NCI-H524 treated with DMSO at 0.1 percent for 48 hours (cell line): ENCODE data around the gene EXOC2.
"Not testable (repeated sequence)": the region's sequence is repeated elsewhere in the genome, so short reads cannot be mapped to it uniquely, and the experiment has no call there.

Experiments
- DNase-seq: peaks from one replicate; lab custom pipeline; 2025; lab: John Stamatoyannopoulos, UW

Gene EXOC2

GRCh38 chr6:709471-710056 lies 16.6 kb upstream of the EXOC2 start:
- no peak for DNase-seq

DNA sequence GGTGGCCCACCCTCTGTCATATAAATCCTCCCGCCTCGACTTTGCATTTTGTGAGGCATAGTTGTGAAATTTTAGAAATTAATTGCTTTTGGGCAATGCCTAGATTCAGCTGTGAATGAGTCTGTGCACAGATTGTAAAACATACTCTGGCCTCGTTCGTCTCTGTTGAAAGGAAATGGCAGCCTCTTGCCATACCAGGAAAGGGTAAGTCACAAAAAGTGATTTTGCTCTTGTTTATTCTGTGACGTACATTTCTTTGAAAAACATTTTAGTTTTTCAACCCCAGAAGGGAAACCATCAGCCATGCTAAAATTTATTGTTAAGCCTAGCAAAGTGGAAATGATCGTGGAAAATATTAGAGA lies 15.3 kb upstream of the EXOC2 start:
- no peak for DNase-seq

DNA sequence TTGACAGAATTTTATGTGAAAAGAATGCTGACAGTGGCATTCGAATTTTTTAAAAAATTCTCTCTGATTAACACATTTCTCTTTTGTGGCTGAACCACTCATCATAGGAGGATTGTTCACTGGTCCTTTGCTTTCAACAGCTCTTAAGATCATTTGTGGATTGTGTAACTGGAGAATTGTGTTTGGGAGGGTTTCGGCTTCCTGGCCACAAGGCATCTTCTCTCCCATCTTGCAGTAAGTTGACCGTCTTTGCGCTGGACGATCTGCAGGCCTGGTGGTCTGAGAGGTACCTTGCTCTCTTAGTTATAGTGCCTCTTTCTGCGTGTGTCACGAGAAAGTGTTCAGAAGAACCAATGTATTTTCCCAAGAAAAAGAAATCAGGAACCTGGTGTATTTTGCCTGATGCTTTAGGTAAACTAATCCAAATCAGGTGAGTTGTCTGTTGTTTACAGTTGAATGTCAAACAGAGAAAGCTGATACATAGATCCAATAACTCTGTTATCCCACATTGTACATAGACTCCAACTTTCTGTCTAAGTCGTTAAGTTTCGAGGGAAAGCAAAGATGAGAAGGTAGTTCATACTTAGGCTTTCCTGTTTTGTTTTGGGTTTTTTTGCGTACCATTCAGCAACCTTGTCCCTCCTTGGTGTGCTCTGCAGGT lies 14.8 kb upstream of the EXOC2 start:
- DNase-seq: no peak

- DNase-seq: no peak
These were observed 14.0 kb upstream of the EXOC2 start for GRCh38 chr6:706819-707381.

DNA sequence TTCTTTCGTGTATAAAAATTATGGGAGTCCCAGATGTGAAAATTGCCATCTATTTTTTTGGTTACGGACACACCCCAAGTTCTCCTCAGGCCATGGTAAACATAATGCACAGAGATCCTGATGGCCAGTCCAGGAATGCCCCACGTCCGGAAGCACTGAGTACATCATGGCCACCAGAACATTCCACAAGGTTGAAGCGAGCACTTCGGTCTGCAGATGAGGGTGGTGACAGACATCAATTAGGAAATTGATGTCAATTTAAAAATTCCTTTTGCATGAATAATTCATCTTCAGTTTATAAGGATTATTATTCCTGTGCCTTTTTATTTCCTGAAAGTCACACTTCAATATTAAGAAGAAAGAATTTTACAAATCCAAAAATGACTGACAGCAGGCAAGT lies 13.2 kb upstream of the EXOC2 start:
- no peak for DNase-seq

GRCh38 chr6:705047-705446 lies 12.1 kb upstream of the EXOC2 start:
- no peak for DNase-seq

DNA sequence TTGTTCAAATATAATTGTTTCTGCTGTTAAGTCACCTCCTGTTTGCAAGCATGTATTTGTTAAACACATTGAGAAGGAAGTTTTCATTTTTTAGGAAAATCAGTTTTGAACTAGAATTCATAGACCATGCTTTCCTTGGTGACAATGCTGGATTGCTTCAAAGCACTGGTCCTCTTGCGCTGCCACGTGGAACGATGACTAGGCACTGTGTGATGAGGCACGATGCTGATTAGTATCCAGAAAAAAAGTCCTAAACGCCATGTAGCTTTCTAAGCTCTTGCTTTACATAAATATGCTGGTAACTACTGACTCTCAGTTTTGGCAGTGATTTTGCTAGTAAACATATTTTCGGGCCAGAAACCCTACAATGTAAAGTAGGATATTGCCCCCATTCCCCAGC lies 11.1 kb upstream of the EXOC2 start:
- no peak for DNase-seq

DNA sequence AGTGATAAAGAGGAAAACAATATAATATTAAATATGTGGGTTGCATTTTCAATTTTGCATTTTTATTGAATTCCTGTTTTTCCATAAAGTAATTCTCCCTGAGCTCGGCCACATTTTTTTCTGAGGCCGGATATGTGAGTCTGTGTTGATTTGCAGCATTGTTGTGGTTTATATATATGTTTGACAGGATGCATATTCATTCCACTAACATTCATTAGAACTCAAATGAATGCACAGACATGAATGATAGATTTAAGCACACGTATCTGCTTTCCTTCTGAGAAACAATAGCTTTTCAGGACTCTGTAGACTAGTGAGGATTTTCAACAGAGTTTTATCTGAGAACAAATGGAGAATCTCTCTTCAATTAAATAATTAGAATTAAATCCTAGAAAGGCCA lies 10.6 kb upstream of the EXOC2 start:
- no peak for DNase-seq

DNA sequence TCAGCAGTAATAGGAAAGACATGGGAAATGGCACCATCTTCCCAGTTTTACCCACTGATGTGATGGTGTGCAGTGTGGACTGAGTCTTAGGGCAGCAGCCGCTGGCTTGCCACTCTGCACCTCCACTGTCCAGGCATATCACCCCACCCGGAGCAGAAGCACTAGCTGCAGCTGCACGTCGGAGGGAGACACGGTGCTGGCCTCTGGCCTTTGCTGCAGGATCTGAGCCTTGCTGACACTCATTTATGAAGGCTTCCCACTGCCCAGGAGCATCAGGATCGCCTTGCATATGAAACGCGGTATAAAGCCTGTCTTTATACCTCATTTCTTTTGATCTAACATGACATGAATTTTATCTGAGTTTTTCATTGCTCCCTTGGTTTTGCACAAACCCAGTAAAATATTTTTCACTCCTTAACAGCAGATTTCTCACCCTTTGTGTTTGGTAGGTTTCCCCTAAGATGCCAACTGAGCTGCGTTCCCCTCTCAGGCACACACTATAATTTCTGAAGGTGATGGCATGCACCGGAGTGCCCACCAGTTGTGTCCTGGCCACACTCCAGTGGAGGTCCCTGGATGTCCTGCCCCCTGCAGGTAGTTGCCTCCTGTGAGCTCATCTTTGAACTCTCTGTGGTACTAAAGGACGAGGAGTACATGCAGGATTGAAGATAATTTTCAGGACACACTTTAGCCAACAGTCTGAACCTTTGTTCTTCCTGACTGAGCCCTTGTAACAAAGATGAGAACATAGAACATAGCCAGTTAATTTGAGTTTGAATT lies 9.0 kb upstream of the EXOC2 start:
- DNase-seq: no peak

- no peak for DNase-seq
These were observed 8.3 kb upstream of the EXOC2 start for GRCh38 chr6:701215-701614.

DNA sequence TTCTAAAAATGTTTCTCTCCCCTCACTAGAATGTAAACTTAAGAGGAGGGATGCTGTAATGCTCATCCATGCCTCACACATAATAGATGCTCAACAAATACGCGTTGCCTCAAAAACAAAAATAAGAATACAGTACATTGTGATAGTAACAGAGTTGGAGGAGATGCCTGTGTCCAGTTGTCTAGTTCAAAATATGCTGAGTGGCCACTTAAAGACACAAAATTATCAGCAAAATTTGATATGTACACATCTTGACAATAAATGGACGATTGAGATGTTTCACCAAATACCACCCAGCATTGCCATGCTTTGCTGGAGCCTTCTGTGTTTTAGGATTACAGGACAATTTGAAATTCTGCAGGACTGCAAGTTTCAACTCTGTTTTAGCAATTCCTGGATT lies 7.6 kb upstream of the EXOC2 start:
- no peak for DNase-seq

DNA sequence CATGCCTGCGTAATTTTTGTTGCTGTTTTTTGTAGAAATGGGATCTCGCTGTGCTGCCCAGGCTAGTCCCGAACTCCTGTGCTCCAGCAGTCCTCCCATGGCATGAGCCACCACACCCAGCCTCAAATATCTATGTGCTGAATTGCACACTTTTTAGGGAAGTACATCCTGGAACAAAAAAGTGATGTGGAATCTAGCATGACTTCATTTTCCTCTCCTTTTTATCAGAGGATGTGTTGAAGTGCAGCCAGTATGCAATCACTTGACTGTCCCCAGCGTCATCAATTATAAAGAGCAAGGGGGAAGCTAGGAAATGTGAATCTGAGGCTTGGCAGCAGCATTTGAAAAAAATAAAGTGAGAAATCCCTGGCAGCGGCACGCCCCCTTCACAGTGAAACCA lies 6.4 kb upstream of the EXOC2 start:
- no peak for DNase-seq

GRCh38 chr6:694431-695126 lies 1.6 kb upstream of the EXOC2 start:
- DNase-seq: not testable (repeated sequence)

DNA sequence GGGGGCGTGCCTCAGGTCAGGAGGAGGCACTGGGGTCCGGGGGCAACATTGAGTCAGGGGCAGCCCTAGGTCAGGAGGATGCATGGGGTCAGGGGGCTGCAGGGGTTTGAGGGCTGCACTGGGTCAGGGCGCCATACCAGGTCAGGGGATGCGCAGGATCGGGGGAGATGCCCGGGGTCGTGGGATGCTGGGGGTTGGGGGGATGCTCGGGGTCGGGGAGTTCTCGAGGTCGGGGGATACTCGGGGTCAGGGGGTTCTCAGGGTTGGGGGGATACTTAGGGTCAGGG lies 727 bp upstream of the EXOC2 start:
- no peak for DNase-seq

GRCh38 chr6:692356-692851 lies 535 bp downstream of the EXOC2 start:
- DNase-seq: peak; percentile 19

GRCh38 chr6:689223-689622 lies 3.7 kb downstream of the EXOC2 start:
- no peak for DNase-seq

DNA sequence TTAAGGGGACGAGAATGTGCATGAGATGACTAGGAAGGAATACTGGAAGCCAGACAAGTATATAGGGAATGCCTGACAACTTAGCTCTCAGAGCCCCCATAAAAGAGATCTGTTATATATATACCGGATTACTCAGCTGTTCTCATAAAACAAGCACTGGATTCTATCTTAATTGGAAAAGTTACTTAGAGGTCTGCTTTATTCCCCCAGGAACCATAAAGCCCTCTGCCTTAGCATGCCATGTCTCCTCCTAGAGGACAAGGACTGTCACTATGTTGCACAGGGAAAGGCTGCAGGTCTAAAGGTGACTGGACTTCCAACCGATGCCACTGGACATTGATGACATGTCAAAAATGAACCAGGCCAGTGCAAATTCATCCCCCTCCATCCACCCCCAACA lies 6.4 kb downstream of the EXOC2 start:
- DNase-seq: peak; percentile 5

GRCh38 chr6:684831-685636 lies 7.9 kb downstream of the EXOC2 start:
- no peak for DNase-seq

GRCh38 chr6:683742-684440 lies 9.0 kb downstream of the EXOC2 start:
- peak; percentile 89 for DNase-seq

DNA sequence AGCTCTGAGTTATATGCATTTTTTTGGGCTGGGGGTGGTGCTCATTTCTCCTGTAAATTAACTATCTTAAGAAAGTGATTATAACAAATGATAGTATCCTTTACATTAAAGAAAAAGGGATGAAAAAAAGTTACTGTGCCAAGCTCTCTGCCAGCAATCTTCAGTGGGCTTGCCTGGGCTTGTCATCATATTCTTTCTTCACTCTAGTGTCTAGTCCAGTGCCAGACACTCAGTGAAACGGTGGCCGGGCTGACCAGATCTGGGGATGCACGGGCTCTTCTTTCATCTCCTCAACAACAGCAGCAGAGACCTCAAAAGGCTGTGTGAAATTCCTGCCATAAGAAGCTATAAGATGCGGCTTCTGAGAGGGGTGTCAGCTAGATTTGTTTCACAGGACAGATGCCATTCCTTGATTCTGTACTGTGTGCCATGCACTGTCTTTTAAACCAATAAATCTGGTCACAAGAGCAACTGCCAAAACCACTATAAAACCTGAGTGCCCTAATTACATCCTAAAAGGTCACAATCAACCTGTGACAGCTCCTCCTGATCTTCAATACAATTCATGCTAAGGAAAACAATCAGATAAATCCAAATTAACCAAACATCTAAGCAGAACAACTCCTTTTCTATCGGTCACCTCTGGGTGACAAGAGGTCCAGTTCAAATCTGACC lies 12.1 kb downstream of the EXOC2 start:
- no peak for DNase-seq

- DNase-seq: no peak
These were observed 12.7 kb downstream of the EXOC2 start for GRCh38 chr6:680251-680650.
